Liver (tissue), 9 donors: ENCODE measurements around the gene CRELD2. TPM values are rescaled to one million over a fixed set of nuclear protein-coding genes. Genes with fewer than 3 reads are reported as not detected.
A peak's percentile ranks its signal among the peaks of the same experiment; 100 is the strongest.

Experiments used
- DNase-seq: peaks from one replicate; pipeline ENCODE4 v3.0.0-alpha.2; 2017; ENCODE audit warnings: low spot score
- H3K27ac ChIP-seq, 2 donors: one replicate each; pipeline ENCODE4 v1.7.0; 2013; ENCODE audit warnings: inconsistent platforms in 2 of 2, low read length in 2 of 2, control low read depth in 1 of 2, low read depth in 1 of 2, mild to moderate bottlenecking in 1 of 2
- H3K27me3 ChIP-seq, 4 donors: one replicate each; pipeline versions ENCODE4 v1.6.1 to v1.7.0; 2013; ENCODE audit warnings: low read length in 3 of 4, inconsistent platforms in 1 of 4, mild to moderate bottlenecking in 1 of 4, moderate library complexity in 1 of 4; ENCODE audit not compliant: control insufficient read depth in 4 of 4, insufficient read depth in 4 of 4
- H3K36me3 ChIP-seq, 4 donors: one replicate each; pipeline versions ENCODE4 v1.6.1 to v1.7.0; 2013; ENCODE audit warnings: low read length in 3 of 4, mild to moderate bottlenecking in 3 of 4, low read depth in 1 of 4, moderate library complexity in 1 of 4; ENCODE audit not compliant: control insufficient read depth in 4 of 4, insufficient read depth in 3 of 4
- H3K4me1 ChIP-seq, 4 donors: one replicate each; pipeline versions ENCODE4 v1.6.1 to v1.7.0; 2013; ENCODE audit warnings: low read length in 3 of 4, mild to moderate bottlenecking in 3 of 4, moderate library complexity in 1 of 4; ENCODE audit not compliant: control insufficient read depth in 4 of 4, insufficient read depth in 4 of 4
- H3K4me3 ChIP-seq, 3 donors: one replicate each; pipeline versions ENCODE4 v1.6.1 to v1.7.0; 2013; ENCODE audit warnings: low read length in 3 of 3, control low read depth in 1 of 3, low read depth in 1 of 3, mild to moderate bottlenecking in 1 of 3
- H3K9ac ChIP-seq, 2 donors: one replicate each; pipeline ENCODE4 v1.7.0; 2013; ENCODE audit warnings: low read length in 2 of 2, mild to moderate bottlenecking in 2 of 2, moderate library complexity in 2 of 2, control low read depth in 1 of 2, low read depth in 1 of 2
- H3K9me3 ChIP-seq, 4 donors: one replicate each; pipeline versions ENCODE4 v1.6.1 to v1.7.0; 2013; ENCODE audit warnings: low read length in 3 of 4; ENCODE audit not compliant: control insufficient read depth in 4 of 4
- ATF3 ChIP-seq: IDR thresholded peaks from 2 replicates; pipeline ENCODE4 v1.6.1; 2016; ENCODE audit warnings: antibody characterized with exemption
- EGR1 ChIP-seq, 2 donors: IDR thresholded peaks; 2 replicates each; pipeline ENCODE4 v1.6.1; 2016 to 2018; ENCODE audit warnings: antibody characterized with exemption in 2 of 2, low read depth in 2 of 2
- FOXA1 ChIP-seq: IDR thresholded peaks from 2 replicates; pipeline ENCODE4 v1.6.1; 2016; ENCODE audit warnings: antibody characterized with exemption
- FOXA2 ChIP-seq: IDR thresholded peaks from 2 replicates; pipeline ENCODE4 v1.6.1; 2016; ENCODE audit warnings: antibody characterized with exemption
- GABPA ChIP-seq, 2 donors: IDR thresholded peaks in 1 of 2; conservative IDR thresholded peaks in 1 of 2; 2 replicates each; pipeline ENCODE4 v1.6.1; 2016; ENCODE audit warnings: antibody characterized with exemption in 2 of 2, mild to moderate bottlenecking in 1 of 2, moderate library complexity in 1 of 2
- HNF4A ChIP-seq, 2 donors: conservative IDR thresholded peaks; 2 replicates each; pipeline ENCODE4 v1.6.1; 2016; ENCODE audit warnings: antibody characterized with exemption in 2 of 2, mild to moderate bottlenecking in 2 of 2
- HNF4G ChIP-seq: IDR thresholded peaks from 2 replicates; pipeline ENCODE4 v1.6.1; 2016; ENCODE audit warnings: antibody characterized with exemption
- JUND ChIP-seq, 2 donors: IDR thresholded peaks; 2 replicates each; pipeline ENCODE4 v1.6.1; 2016; ENCODE audit warnings: antibody characterized with exemption in 2 of 2
- NR2F2 ChIP-seq: IDR thresholded peaks from 2 replicates; pipeline ENCODE4 v1.6.1; 2016; ENCODE audit warnings: antibody characterized with exemption
- RAD21 ChIP-seq, 2 donors: IDR thresholded peaks; 2 replicates each; pipeline ENCODE4 v1.6.1; 2016; ENCODE audit warnings: antibody characterized with exemption in 2 of 2, mild to moderate bottlenecking in 2 of 2
- RXRA ChIP-seq, 2 donors: IDR thresholded peaks; 2 replicates each; pipeline ENCODE4 v1.6.1; 2017 to 2018; ENCODE audit warnings: antibody characterized with exemption in 2 of 2, mild to moderate bottlenecking in 1 of 2
- SP1 ChIP-seq: IDR thresholded peaks from 2 replicates; pipeline ENCODE4 v1.6.1; 2018; ENCODE audit warnings: antibody characterized with exemption, mild to moderate bottlenecking
- TAF1 ChIP-seq: conservative IDR thresholded peaks from 2 replicates; pipeline ENCODE4 v1.6.1; 2016; ENCODE audit warnings: antibody characterized with exemption, mild to moderate bottlenecking
- ZBTB33 ChIP-seq: IDR thresholded peaks from 2 replicates; pipeline ENCODE4 v1.6.1; 2016; ENCODE audit warnings: antibody characterized with exemption
- WGBS: extraction: QIAGEN DNeasy Blood & Tissue Kit; methylation state at CpG from one replicate; pipeline ENCODE4 v1.1.7; 2013; 5-methylcytosine and 5-hydroxymethylcytosine counted together
- polyA plus RNA-seq, 2 donors: library from polyadenylated mRNA; stranded (reverse) in 1 of 2; unstranded in 1 of 2; fragments of 200-250 nt in 1 of 2; fragments of >200 nt in 1 of 2; fragmentation: Nextera tagmentation in 1 of 2; extraction: Ambion mirVana in 1 of 2; gene quantifications; one replicate each; pipeline versions ENCODE4 v1.2.1 to v1.2.3, GENCODE V29; 2013 to 2015
- total RNA-seq, 2 donors: library from RNA; depleted of rRNA; stranded (reverse); fragments of >200 nt; gene quantifications; one replicate each; pipeline ENCODE4 v1.2.3, GENCODE V29; 2014
- TF ChIP-seq, protein P1 (sequence below): fragments of 150-350 bp; IDR thresholded peaks from 2 replicates; pipeline ENCODE4 v1.5.1; 2017; ENCODE audit warnings: improper control_type of control experiment, low read depth, low read length; ENCODE audit not compliant: missing input control
- TF ChIP-seq, protein P2 (sequence below): IDR thresholded peaks from 2 replicates; pipeline ENCODE4 v1.6.1; 2016; ENCODE audit warnings: antibody characterized with exemption
- donor health status: healthy.
- donor health status: healthy.
- donor health status: healthy.
- donor health status: healthy.
- donor health status: healthy.

The CRELD2 gene
- total and polyA plus RNA-seq, 4 donors = 17.2 to 98.1 (median 57.1) TPM

- TF ChIP-seq RXRA (IDR thresholded peaks at IDR 0.05) (no peak), JUND (IDR thresholded peaks at IDR 0.05) (no peak)
Observed at GRCh38 chr22:49951678-49951985, 33.2 kb downstream of the CRELD2 start (continued).

DNA sequence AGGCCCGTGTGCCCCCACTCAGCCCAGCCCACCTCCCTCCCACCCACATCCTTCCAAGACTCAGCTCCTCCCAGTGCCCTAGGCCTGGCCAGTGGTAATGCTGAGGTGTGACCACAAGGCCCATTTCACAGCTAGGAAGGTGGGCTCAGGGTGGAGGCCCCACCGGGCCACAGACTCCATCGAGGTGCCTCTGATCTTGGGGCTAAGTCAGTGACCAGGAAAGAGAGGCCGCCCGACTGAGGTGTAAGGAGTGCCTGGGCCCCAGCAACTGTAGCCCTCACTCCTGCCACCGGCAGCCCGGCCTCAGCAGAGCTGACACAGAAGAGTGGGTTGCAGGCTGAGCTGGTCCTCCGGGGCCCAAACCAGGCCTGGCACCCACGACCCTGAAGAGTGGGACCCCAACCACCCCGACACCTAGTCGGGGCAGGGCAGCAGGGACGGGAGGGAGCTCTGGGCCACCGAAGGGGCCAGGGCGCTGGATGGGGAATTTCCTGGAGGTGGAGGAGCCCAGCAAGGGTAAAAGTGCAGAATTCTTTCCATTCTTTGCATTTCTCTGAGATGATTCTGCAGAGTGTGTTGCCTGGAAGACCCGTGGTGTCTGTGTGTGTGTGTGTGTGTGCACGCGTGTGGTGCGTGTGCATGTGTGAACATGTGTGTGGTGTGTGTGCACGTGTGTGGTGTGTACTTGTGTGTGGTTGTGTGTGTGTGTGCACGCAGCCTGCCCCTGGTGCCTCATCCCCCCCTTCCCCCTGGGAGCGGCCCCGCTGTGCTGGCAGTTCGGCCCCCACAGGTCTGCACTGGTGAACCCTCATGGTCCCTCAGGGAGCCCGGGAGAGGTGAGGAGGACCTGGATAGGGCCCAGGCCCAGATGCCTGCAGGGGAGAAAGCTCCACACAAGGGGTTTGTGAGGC lies 33.8 kb downstream of the CRELD2 start:
- H3K27ac ChIP-seq = peak overlapping the region in 1 of 2 donors; percentile 23
- WGBS = 79% methylated on average over 24 of the region's 24 CpGs
- TF ChIP-seq ATF3 (no peak), ZBTB33 (no peak), NR2F2 (no peak), HNF4A (conservative IDR thresholded peaks at IDR 0.05) (no peak), RAD21 (IDR thresholded peaks at IDR 0.05) (no peak), EGR1 (IDR thresholded peaks at IDR 0.05; ENCODE audit: low read depth in 2 of 2) (no peak), GABPA (IDR thresholded peaks at IDR 0.05 in 1 of 2, conservative IDR thresholded peaks at IDR 0.05 in 1 of 2) (no peak), JUND (IDR thresholded peaks at IDR 0.05) (no peak), SP1 (no peak), FOXA2 (no peak), FOXA1 (no peak), HNF4G (no peak), RXRA (IDR thresholded peaks at IDR 0.05) (no peak)
- TF ChIP-seq, protein P1, sequence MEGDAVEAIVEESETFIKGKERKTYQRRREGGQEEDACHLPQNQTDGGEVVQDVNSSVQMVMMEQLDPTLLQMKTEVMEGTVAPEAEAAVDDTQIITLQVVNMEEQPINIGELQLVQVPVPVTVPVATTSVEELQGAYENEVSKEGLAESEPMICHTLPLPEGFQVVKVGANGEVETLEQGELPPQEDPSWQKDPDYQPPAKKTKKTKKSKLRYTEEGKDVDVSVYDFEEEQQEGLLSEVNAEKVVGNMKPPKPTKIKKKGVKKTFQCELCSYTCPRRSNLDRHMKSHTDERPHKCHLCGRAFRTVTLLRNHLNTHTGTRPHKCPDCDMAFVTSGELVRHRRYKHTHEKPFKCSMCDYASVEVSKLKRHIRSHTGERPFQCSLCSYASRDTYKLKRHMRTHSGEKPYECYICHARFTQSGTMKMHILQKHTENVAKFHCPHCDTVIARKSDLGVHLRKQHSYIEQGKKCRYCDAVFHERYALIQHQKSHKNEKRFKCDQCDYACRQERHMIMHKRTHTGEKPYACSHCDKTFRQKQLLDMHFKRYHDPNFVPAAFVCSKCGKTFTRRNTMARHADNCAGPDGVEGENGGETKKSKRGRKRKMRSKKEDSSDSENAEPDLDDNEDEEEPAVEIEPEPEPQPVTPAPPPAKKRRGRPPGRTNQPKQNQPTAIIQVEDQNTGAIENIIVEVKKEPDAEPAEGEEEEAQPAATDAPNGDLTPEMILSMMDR = no peak
- TF ChIP-seq, protein P2, sequence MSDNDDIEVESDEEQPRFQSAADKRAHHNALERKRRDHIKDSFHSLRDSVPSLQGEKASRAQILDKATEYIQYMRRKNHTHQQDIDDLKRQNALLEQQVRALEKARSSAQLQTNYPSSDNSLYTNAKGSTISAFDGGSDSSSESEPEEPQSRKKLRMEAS = no peak
- no peak overlapping the region for H3K4me3 ChIP-seq
- peaks cover 29 to 63% (median 50%) of the 10 kb centered on the region in 4 donors for H3K4me1 ChIP-seq
- no peaks in the 10 kb centered on the region for H3K27me3 ChIP-seq
- no peaks in the 10 kb centered on the region for H3K9me3 ChIP-seq
- no peaks in the 10 kb centered on the region for H3K36me3 ChIP-seq
- no peak overlapping the region for H3K9ac ChIP-seq
- no peak for DNase-seq

DNA sequence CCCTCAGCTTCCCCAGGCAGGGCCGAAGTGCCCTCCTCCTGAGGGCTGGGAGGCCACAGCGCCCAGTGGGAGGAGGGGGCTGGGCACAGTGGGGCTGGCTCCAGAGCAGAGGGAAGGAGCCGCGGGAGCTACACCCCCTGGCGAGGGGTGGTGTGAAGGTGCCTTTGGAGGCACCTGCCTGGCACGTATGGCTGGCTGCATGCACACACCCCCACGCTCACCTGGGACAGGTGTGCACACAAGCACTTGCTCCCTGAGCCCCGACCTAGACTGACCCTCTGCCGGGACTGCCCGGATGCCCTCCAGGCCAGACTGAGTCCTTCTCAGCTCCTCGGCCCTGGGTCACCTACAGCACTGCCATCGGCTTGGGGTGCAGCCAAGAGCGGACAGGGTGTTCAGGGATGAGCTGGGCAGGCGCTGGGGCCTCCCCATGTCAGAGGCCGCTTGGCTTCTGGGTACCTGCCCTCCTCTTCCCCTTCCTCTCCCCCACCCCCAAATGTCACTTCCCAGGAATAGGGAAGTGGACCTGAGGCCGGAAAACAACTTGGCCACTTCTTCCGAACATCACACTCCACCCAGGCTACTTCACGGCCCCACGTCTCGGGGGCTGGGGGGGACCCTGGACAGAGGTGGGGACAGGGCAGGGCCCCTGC lies 34.7 kb downstream of the CRELD2 start:
- H3K27me3 ChIP-seq = no peaks in the 10 kb centered on the region
- H3K36me3 ChIP-seq = no peaks in the 10 kb centered on the region
- no peak overlapping the region for H3K9ac ChIP-seq
- no peak overlapping the region for H3K4me3 ChIP-seq
- 73% methylated on average over 20 of the region's 20 CpGs for WGBS
- H3K27ac ChIP-seq = peak overlapping the region; percentile 49 to 67
- no peak for DNase-seq
- TF ChIP-seq, protein P2 = no peak
- TF ChIP-seq TAF1 (no peak), JUND (IDR thresholded peaks at IDR 0.05) (no peak)
- H3K9me3 ChIP-seq = no peaks in the 10 kb centered on the region
- H3K4me1 ChIP-seq = peaks cover 29 to 56% (median 52%) of the 10 kb centered on the region in 4 donors
